Right atrium auricular region (tissue), 2 donors: ENCODE data around the gene MRPL55. TPM values are rescaled to one million over a fixed set of nuclear protein-coding genes. Genes with fewer than 3 reads are reported as not detected.

ENCODE experiments used
- DNase-seq: peaks from one replicate; pipeline ENCODE4 v3.0.0-alpha.2; 2019; ENCODE audit warnings: low spot score
- H3K27ac ChIP-seq, 2 donors: fragments of 200-600 bp; sonication (generic); 1 replicate in 1 of 2; 2 replicates in 1 of 2; pipeline ENCODE4 v1.5.1; 2016 to 2019
- H3K27me3 ChIP-seq, 2 donors: fragments of 200-600 bp; sonication (generic); one replicate each; pipeline versions ENCODE4 v1.5.1 to v1.6.0; 2017 to 2019
- H3K36me3 ChIP-seq: fragments of 200-600 bp; sonication (generic); one replicate; pipeline ENCODE4 v1.5.1; 2016
- H3K4me1 ChIP-seq, 2 donors: fragments of 200-600 bp; sonication (generic); one replicate each; pipeline versions ENCODE4 v1.5.1 to v1.6.0; 2017 to 2019
- H3K4me3 ChIP-seq, 2 donors: fragments of 200-600 bp; sonication (generic); 1 replicate in 1 of 2; 2 replicates in 1 of 2; pipeline ENCODE4 v1.5.1; 2017 to 2019; ENCODE audit warnings: mild to moderate bottlenecking in 1 of 2, moderate library complexity in 1 of 2
- H3K9me3 ChIP-seq, 2 donors: fragments of 200-600 bp; sonication (generic); one replicate each; pipeline ENCODE4 v1.5.1; 2019
- total RNA-seq, 2 donors: library from RNA; depleted of rRNA; stranded (reverse); fragments of >200 nt; gene quantifications; one replicate each; pipeline ENCODE4 v1.1.0, GENCODE V29; 2016
- TF ChIP-seq, protein P1 (sequence below), 2 donors: fragments of 200-600 bp; sonication (generic); IDR thresholded peaks; one replicate each; pipeline ENCODE4 v1.5.1; 2019; ENCODE audit warnings: antibody characterized with exemption in 2 of 2

Gene MRPL55
- total RNA-seq, 2 donors from 2014 or later = 76.6 to 81.2 TPM

GRCh38 chr1:228145463-228146416 is 36.6 kb upstream of the MRPL55 start:
- Histone ChIP-seq H3K27ac (no peak overlapping the region), H3K4me1 (peaks cover 1 to 85% of the 10 kb centered on the region in 2 donors), H3K4me3 (no peak overlapping the region), H3K36me3 (peaks cover 29% of the 10 kb centered on the region), H3K27me3 (no peaks in the 10 kb centered on the region), H3K9me3 (no peaks in the 10 kb centered on the region)
- no peak for DNase-seq
- TF ChIP-seq, protein P1, sequence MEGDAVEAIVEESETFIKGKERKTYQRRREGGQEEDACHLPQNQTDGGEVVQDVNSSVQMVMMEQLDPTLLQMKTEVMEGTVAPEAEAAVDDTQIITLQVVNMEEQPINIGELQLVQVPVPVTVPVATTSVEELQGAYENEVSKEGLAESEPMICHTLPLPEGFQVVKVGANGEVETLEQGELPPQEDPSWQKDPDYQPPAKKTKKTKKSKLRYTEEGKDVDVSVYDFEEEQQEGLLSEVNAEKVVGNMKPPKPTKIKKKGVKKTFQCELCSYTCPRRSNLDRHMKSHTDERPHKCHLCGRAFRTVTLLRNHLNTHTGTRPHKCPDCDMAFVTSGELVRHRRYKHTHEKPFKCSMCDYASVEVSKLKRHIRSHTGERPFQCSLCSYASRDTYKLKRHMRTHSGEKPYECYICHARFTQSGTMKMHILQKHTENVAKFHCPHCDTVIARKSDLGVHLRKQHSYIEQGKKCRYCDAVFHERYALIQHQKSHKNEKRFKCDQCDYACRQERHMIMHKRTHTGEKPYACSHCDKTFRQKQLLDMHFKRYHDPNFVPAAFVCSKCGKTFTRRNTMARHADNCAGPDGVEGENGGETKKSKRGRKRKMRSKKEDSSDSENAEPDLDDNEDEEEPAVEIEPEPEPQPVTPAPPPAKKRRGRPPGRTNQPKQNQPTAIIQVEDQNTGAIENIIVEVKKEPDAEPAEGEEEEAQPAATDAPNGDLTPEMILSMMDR (IDR thresholded peaks at IDR 0.05) = no peak

DNA sequence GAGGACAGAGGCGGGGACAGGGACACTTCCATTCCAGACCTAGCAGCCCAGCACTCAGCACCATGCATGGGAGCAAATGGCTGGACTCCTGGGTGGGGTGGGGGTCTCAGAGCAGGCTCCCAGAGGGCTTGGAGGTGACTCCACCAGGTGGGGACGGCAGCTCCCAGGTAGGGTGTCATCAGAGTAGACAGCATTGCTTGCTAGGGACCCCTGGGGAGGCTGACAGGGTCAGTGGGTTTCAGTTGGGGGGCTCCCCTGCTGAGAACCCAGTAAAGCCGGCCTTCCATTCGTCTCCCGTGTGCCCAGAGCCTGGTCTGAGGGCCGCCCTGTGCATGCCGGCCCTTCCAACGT is 35.9 kb upstream of the MRPL55 start:
- Histone ChIP-seq H3K4me1 (peaks cover 0 to 79% of the 10 kb centered on the region in 2 donors), H3K9me3 (no peaks in the 10 kb centered on the region), H3K4me3 (no peak overlapping the region), H3K27me3 (no peaks in the 10 kb centered on the region), H3K27ac (no peak overlapping the region), H3K36me3 (peaks cover 29% of the 10 kb centered on the region)
- TF ChIP-seq, protein P1 (IDR thresholded peaks at IDR 0.05) = no peak
- DNase-seq = no peak

DNA sequence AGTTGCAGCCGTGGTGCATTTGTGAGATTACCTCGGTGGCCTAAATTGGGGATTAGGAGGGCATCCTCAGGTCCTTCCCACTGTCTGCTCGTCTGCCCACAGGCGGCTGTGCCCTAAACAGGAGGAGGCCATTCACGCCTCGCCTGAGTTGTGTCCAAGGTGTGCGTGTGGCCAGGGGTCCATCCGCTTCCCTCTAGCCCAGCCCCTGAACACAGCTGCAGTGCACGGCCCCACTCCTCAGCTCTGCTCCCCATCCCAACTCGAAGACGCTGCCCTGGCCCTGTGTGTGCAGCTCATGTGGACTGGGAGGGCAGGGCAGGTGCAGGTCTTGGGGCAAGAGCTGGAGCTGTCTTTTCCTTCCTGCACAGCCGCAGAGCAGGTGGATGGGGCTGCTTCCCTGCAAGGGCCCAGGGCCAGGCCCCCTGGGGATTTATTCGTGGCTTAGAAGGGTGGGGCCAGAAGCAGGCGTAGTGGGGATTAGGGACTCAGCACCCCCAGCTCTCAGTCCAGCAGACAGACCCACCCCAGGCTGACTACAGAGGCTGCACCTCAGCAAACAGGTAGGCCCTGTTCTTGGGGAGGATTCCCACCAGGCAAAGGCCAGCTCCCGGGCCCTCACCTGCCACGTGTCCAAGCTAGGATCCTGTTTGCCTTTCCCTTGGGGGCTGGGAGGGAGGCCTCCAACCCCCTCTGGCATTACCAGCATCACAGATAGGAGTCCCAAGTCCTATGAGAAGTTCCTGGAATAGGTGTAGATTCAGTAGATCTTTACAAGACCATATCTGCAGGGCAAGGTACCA is 35.3 kb upstream of the MRPL55 start:
- Histone ChIP-seq H3K9me3 (no peaks in the 10 kb centered on the region), H3K36me3 (peaks cover 29% of the 10 kb centered on the region), H3K27me3 (no peaks in the 10 kb centered on the region), H3K4me1 (peaks cover 0 to 74% of the 10 kb centered on the region in 2 donors), H3K27ac (no peak overlapping the region), H3K4me3 (no peak overlapping the region)
- DNase-seq = no peak
- TF ChIP-seq, protein P1 (IDR thresholded peaks at IDR 0.05) = no peak

DNA sequence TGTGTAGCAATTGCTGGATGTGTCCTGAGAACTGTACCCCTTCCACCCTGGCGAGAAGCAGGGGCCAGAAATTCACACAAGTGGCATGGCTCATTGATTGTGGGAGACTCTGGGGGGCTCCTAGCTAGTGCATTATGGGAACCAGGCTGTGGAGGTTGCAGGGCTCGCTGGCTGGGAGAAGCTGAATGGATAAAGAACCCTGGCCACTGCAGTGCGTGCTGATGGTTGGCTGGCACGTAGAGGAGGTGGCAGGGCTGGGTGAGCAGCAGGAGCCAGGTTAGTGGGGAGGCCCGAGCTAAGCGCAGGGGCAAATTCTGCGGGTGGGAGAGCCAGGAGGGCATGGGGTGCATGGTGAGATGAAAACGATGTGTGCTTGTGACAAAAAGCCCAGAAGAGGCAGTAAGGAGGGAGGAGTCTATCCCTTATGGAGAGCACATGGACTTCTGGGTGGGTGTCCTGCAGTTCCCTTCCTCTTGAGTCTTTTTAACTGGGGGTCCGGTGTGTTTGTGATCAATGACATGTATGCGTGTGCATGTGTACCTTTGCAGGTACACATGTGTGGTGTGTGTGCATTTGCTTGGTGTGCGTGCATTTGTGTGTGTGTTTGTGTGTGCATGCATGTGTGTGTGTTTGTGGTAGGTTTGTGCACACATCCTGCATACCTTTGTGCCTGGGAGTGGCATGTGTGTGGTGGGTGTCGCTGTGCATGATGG is 34.5 kb upstream of the MRPL55 start:
- TF ChIP-seq, protein P1 (IDR thresholded peaks at IDR 0.05) = no peak
- H3K4me3 ChIP-seq = no peak overlapping the region
- H3K4me1 ChIP-seq = peaks cover 0 to 66% of the 10 kb centered on the region in 2 donors
- DNase-seq = no peak
- H3K36me3 ChIP-seq = peaks cover 29% of the 10 kb centered on the region
- H3K9me3 ChIP-seq = no peaks in the 10 kb centered on the region
- no peaks in the 10 kb centered on the region for H3K27me3 ChIP-seq
- H3K27ac ChIP-seq = no peak overlapping the region

- H3K36me3 ChIP-seq = peaks cover 23% of the 10 kb centered on the region
- peaks cover 0 to 58% of the 10 kb centered on the region in 2 donors for H3K4me1 ChIP-seq
- TF ChIP-seq, protein P1 (IDR thresholded peaks at IDR 0.05) = no peak
- H3K9me3 ChIP-seq = no peaks in the 10 kb centered on the region
- H3K27ac ChIP-seq = peak overlapping the region in 1 of 2 donors; percentile 96
- DNase-seq = no peak
- no peaks in the 10 kb centered on the region for H3K27me3 ChIP-seq
- no peak overlapping the region for H3K4me3 ChIP-seq
Measured at GRCh38 chr1:228142701-228143136, 33.6 kb upstream of the MRPL55 start.
